Uterus (tissue), 2 donors: ENCODE data around the gene CPZ.

Experiments used
- CTCF ChIP-seq, 4 experiments: fragments of 200-600 bp in 2 of 4; fragments of 450-650 bp in 2 of 4; sonication (generic) in 2 of 4; IDR thresholded peaks; one replicate each; pipeline ENCODE4 v1.5.1; 2016 to 2019; ENCODE audit warnings: antibody characterized with exemption in 4 of 4, mild to moderate bottlenecking in 2 of 4, moderate library complexity in 1 of 4
- POLR2A ChIP-seq, 2 donors: fragments of 450-650 bp; IDR thresholded peaks; one replicate each; pipeline ENCODE4 v1.6.1; 2016; ENCODE audit warnings: antibody characterized with exemption in 2 of 2, mild to moderate bottlenecking in 1 of 2, moderate library complexity in 1 of 2

DNA sequence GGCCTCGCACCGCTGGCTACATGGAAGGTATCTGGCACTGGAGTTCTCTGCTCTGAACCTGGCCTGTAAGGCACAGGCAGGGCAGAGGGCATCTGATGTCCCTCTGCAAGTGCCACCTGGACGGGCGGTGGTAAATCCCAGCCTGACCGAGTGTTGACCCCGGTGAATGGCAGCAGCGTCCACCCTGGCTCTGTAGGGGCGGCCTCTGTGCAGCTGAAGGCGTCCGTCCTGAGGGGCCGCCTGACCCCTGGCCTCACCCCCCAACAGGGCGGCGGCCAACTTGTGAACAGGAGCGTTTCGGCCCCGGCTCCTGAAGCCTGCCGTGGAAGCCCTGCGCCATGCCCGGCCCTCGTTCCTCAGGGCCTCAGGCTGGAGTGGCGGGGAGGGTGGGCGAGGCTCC is 51.4 kb downstream of the CPZ start:
- TF ChIP-seq CTCF (IDR thresholded peaks at IDR 0.05) = no peak
- no peak for TF ChIP-seq POLR2A (IDR thresholded peaks at IDR 0.05)
